NCI-H510A treated with DMSO at 0.1 percent for 48 hours (cell line): ENCODE data around the gene ATF4.

Experiments used
- DNase-seq: peaks from one replicate; lab custom pipeline; 2025; lab: John Stamatoyannopoulos, UW

ATF4 gene

GRCh38 chr22:39558950-39559349 lies 38.6 kb downstream of the ATF4 start:
- no peak for DNase-seq

- no peak for DNase-seq
These were observed 39.2 kb downstream of the ATF4 start for GRCh38 chr22:39559456-39560105.

- DNase-seq = no peak
These were observed 39.8 kb downstream of the ATF4 start for GRCh38 chr22:39560127-39560526.

GRCh38 chr22:39562839-39563489 lies 42.6 kb downstream of the ATF4 start:
- no peak for DNase-seq

- DNase-seq = no peak
These were observed 43.4 kb downstream of the ATF4 start for GRCh38 chr22:39563571-39564428.

GRCh38 chr22:39565414-39565944 lies 45.1 kb downstream of the ATF4 start:
- DNase-seq = no peak

GRCh38 chr22:39567135-39567946 lies 47.0 kb downstream of the ATF4 start:
- DNase-seq = peak; percentile 18

- no peak for DNase-seq
These were observed 48.1 kb downstream of the ATF4 start for GRCh38 chr22:39568278-39568981.

GRCh38 chr22:39569066-39569465 lies 48.7 kb downstream of the ATF4 start:
- no peak for DNase-seq

GRCh38 chr22:39570226-39570625 lies 49.9 kb downstream of the ATF4 start:
- no peak for DNase-seq

GRCh38 chr22:39570665-39571064 lies 50.3 kb downstream of the ATF4 start, which contains the start of gene CACNA1I:
Gene CACNA1I, plus strand, starts transcription at chr22:39570753. Its CDS starts 0 bp downstream, at chr22:39570753.
- DNase-seq = no peak

GRCh38 chr22:39571538-39571937 lies 51.2 kb downstream of the ATF4 start:
- DNase-seq = no peak
